GM12892 (cell line): ENCODE results near the gene LYZ.

Experiments used
- POLR2A ChIP-seq: IDR thresholded peaks from 2 replicates; pipeline ENCODE4 v1.6.1; 2011; ENCODE audit warnings: low read depth, low read length, control low read depth
- POLR2AphosphoS5 ChIP-seq: IDR thresholded peaks from 2 replicates; pipeline ENCODE4 v1.6.1; 2011; ENCODE audit warnings: low read depth, low read length, control low read depth
- TAF1 ChIP-seq: IDR thresholded peaks from 2 replicates; pipeline ENCODE4 v1.6.1; 2011; ENCODE audit warnings: low read depth, mild to moderate bottlenecking, control low read depth, low read length, borderline replicate concordance

- TF ChIP-seq POLR2A (no peak), POLR2AphosphoS5 (no peak), TAF1 (no peak)
These were observed 9.2 kb upstream of the LYZ start for GRCh38 chr12:69338936-69339335.
